Activated CD8-positive, alpha-beta memory T cell treated with anti-CD3 and anti-CD28 coated beads for 4 hours (primary cell): ENCODE measurements around the gene ZNF236.
"Not testable (repeated sequence)": the region's sequence is repeated elsewhere in the genome, so short reads cannot be mapped to it uniquely, and the experiment has no call there.

Experiments used
- DNase-seq, 2 donors: peaks; one replicate each; pipeline ENCODE4 v3.0.0-alpha.2; 2020; ENCODE audit warnings: low read depth in 2 of 2

The ZNF236 gene

GRCh38 chr18:76822506-76823160 is at the start of gene ZNF236:
Gene ZNF236 (plus strand): TSS chr18:76822557. CDS start chr18:76822608, 51 bp downstream.
- DNase-seq: peak; percentile 41 to 52

- no peak for DNase-seq
These were observed 49.7 kb upstream of the ZNF236 start for GRCh38 chr18:76772665-76773064.

GRCh38 chr18:76777036-76777435 is 45.3 kb upstream of the ZNF236 start:
- DNase-seq: not testable (repeated sequence)

GRCh38 chr18:76783786-76784484 is 38.4 kb upstream of the ZNF236 start:
- DNase-seq: no peak

- no peak for DNase-seq
These were observed 36.5 kb upstream of the ZNF236 start for GRCh38 chr18:76785872-76786271.

GRCh38 chr18:76788571-76789317 is 33.6 kb upstream of the ZNF236 start:
- DNase-seq: no peak

GRCh38 chr18:76791106-76791505 is 31.3 kb upstream of the ZNF236 start:
- DNase-seq: no peak

- DNase-seq: no peak
These were observed 30.7 kb upstream of the ZNF236 start for GRCh38 chr18:76791642-76792041.

GRCh38 chr18:76794326-76794725 is 28.0 kb upstream of the ZNF236 start:
- no peak for DNase-seq

- DNase-seq: no peak
These were observed 20.5 kb upstream of the ZNF236 start for GRCh38 chr18:76801567-76802505.

- DNase-seq: no peak
These were observed 18.9 kb upstream of the ZNF236 start for GRCh38 chr18:76803413-76803812.

GRCh38 chr18:76803814-76804213 is 18.5 kb upstream of the ZNF236 start:
- peak; percentile 50 to 53 for DNase-seq

GRCh38 chr18:76805221-76805620 is 17.1 kb upstream of the ZNF236 start:
- no peak for DNase-seq

GRCh38 chr18:76806301-76806700 is 16.1 kb upstream of the ZNF236 start:
- no peak for DNase-seq

GRCh38 chr18:76808561-76808960 is 13.8 kb upstream of the ZNF236 start:
- no peak for DNase-seq

- DNase-seq: not testable (repeated sequence)
These were observed 10.8 kb upstream of the ZNF236 start for GRCh38 chr18:76811530-76811929.

- no peak for DNase-seq
These were observed 8.1 kb upstream of the ZNF236 start for GRCh38 chr18:76814256-76814655.

- DNase-seq: no peak
These were observed 6.2 kb upstream of the ZNF236 start for GRCh38 chr18:76816127-76816526.

GRCh38 chr18:76817888-76818611 is 4.3 kb upstream of the ZNF236 start:
- no peak for DNase-seq

- DNase-seq: no peak
These were observed 2.8 kb upstream of the ZNF236 start for GRCh38 chr18:76819411-76820136.
